ENCODE data around the gene SLC15A2. TPM values are rescaled to one million over a fixed set of nuclear protein-coding genes. Genes with fewer than 3 reads are reported as not detected.
"Not testable (repeated sequence)": the region's sequence is repeated elsewhere in the genome, so short reads cannot be mapped to it uniquely, and the experiment has no call there.

SLC15A2 gene
- total RNA-seq, 4 donors from 2014 or later = 0.76 to 2.3 (median 1.4) TPM

DNA sequence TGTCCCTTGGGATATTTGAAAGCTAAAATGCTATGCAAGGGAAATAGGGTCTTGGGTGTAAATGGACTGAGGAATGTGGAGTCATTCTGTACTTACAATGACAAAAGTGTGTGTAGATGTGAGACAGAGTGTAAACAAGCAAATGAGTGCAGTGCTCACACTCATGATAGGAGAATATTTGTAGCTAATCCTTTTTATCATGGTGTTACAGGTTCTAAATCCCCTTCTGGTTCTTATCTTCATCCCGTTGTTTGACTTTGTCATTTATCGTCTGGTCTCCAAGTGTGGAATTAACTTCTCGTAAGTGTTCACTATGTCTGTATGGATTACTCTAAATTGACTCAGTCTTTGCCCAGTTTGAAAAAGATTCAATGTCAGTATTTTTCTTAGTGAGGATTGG lies 30.5 kb downstream of the SLC15A2 start:
- Histone ChIP-seq H3K36me3 (no peaks in the 10 kb centered on the region), H3K27me3 (no peaks in the 10 kb centered on the region), H3K9me3 (no peaks in the 10 kb centered on the region), H3K4me1 (no peaks in the 10 kb centered on the region), H3K4me3 (no peak overlapping the region), H3K27ac (no peak overlapping the region)
- TF ChIP-seq POLR2AphosphoS5 (IDR thresholded peaks at IDR 0.05) (no peak), POLR2A (IDR thresholded peaks at IDR 0.05) (no peak), EP300 (IDR thresholded peaks at IDR 0.05) (no peak)
- TF ChIP-seq, protein P1, sequence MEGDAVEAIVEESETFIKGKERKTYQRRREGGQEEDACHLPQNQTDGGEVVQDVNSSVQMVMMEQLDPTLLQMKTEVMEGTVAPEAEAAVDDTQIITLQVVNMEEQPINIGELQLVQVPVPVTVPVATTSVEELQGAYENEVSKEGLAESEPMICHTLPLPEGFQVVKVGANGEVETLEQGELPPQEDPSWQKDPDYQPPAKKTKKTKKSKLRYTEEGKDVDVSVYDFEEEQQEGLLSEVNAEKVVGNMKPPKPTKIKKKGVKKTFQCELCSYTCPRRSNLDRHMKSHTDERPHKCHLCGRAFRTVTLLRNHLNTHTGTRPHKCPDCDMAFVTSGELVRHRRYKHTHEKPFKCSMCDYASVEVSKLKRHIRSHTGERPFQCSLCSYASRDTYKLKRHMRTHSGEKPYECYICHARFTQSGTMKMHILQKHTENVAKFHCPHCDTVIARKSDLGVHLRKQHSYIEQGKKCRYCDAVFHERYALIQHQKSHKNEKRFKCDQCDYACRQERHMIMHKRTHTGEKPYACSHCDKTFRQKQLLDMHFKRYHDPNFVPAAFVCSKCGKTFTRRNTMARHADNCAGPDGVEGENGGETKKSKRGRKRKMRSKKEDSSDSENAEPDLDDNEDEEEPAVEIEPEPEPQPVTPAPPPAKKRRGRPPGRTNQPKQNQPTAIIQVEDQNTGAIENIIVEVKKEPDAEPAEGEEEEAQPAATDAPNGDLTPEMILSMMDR (IDR thresholded peaks at IDR 0.05) = no peak
- WGBS = 92% methylated on average over 3 of the region's 3 CpGs
- DNase-seq (ENCODE audit: low spot score in 2 of 2) = no peak

GRCh38 chr3:121926380-121926779 lies 32.2 kb downstream of the SLC15A2 start:
- no peaks in the 10 kb centered on the region for H3K9me3 ChIP-seq
- TF ChIP-seq POLR2AphosphoS5 (IDR thresholded peaks at IDR 0.05) (no peak), POLR2A (IDR thresholded peaks at IDR 0.05) (no peak), EP300 (IDR thresholded peaks at IDR 0.05) (no peak)
- TF ChIP-seq, protein P1 (IDR thresholded peaks at IDR 0.05) = no peak
- no peaks in the 10 kb centered on the region for H3K36me3 ChIP-seq
- no peak overlapping the region for H3K27ac ChIP-seq
- no peaks in the 10 kb centered on the region for H3K27me3 ChIP-seq
- no peaks in the 10 kb centered on the region for H3K4me1 ChIP-seq
- no peak overlapping the region for H3K4me3 ChIP-seq
- no peak for DNase-seq (ENCODE audit: low spot score in 2 of 2)
- 100% methylated on average over 1 of the region's 1 CpG for WGBS

DNA sequence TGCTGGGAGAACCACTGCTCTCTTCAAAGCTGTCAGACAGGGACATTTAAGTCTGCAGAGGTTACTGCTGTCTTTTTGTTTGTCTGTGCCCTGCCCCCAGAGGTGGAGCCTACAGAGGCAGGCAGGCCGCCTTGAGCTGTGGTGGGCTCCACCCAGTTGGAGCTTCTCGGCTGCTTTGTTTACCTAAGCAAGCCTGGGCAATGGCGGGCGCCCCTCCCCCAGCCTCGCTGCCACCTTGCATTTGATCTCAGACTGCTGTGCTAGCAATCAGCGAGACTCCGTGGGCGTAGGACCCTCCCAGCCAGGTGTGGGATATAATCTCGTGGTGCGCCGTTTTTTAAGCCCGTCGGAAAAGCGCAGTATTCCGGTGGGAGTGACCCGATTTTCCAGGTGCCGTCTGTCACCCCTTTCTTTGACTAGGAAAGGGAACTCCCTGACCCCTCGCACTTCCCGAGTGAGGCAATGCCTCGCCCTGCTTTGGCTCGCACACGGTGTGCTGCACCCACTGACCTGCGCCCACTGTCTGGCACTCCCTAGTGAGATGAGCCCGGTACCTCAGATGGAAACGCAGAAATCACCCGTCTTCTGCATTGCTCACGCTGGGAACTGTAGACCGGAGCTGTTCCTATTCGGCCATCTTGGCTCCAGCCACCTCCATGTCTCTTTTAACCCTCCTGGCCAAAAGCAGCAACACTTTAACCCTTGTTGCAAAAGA lies 44.1 kb downstream of the SLC15A2 start:
- H3K36me3 ChIP-seq; H3K27me3 ChIP-seq; DNase-seq (ENCODE audit: low spot score in 2 of 2); H3K4me3 ChIP-seq; H3K9me3 ChIP-seq; H3K4me1 ChIP-seq; H3K27ac ChIP-seq: not testable (repeated sequence)
- WGBS = 90% methylated on average over 24 of the region's 29 CpGs

DNA sequence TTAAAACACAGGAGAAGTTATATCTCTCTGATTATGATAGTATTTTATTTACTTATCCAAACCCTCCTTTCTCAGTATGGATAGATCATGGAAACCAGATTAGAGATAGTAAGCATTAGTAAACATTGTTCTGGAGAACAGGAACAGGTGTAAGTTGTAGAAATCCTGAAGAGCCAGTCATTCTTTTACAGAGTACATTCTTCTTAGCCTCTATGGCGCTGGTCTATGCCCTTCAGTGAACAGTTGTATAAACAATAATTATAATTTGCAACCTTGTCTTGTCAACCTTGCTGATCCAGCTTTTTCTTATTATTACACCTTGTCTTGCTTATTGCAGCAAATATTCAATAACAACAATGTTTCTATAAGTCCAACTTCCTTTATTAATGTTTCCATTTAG lies 47.4 kb downstream of the SLC15A2 start:
- WGBS = 85% methylated on average over 1 of the region's 1 CpG
- Histone ChIP-seq H3K4me1 (peaks cover 7% of the 10 kb centered on the region), H3K9me3 (no peaks in the 10 kb centered on the region), H3K36me3 (no peaks in the 10 kb centered on the region), H3K27me3 (no peaks in the 10 kb centered on the region), H3K27ac (no peak overlapping the region), H3K4me3 (no peak overlapping the region)
- TF ChIP-seq, protein P1 (IDR thresholded peaks at IDR 0.05) = no peak
- TF ChIP-seq POLR2AphosphoS5 (IDR thresholded peaks at IDR 0.05) = no peak
- TF ChIP-seq POLR2A (IDR thresholded peaks at IDR 0.05) = no peak
- TF ChIP-seq EP300 (IDR thresholded peaks at IDR 0.05) = no peak
- DNase-seq (ENCODE audit: low spot score in 2 of 2) = no peak

DNA sequence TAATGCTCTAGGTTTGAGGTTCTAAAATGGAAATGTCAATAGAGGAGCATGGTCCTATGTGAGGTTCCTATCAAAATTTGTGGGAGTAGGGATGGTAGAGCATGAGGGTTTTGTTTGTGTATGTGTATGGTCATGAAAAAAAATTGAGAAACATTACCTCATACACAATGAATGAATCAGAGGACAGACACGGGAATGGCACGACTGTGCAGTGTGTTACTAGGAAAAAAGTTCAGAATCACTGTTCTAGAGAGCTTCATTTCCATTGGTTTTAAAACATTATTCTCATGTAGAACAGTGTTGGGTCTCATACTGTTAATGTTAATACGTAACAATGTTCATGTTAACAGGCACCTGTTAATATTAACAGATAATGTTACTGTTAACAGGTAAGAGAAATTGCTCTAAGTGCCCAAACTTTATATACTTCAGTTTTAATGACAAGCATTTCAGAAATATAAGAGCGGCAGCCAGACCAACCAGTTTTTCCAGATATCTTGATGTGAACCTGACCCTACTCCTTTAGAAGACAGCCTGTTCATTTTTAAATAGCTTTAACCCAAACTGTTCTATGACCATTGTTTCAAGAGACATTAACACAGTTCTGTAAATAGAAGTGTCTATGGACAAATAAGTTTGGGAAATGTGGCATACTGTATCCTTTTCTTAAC lies 48.0 kb downstream of the SLC15A2 start:
- Histone ChIP-seq H3K27ac (peak overlapping the region; percentile 2), H3K4me1 (peaks cover 7% of the 10 kb centered on the region), H3K36me3 (no peaks in the 10 kb centered on the region), H3K4me3 (no peak overlapping the region), H3K9me3 (no peaks in the 10 kb centered on the region), H3K27me3 (no peaks in the 10 kb centered on the region)
- 42% methylated on average over 4 of the region's 4 CpGs for WGBS
- no peak for DNase-seq (ENCODE audit: low spot score in 2 of 2)
- TF ChIP-seq EP300 (IDR thresholded peaks at IDR 0.05) (no peak), POLR2A (IDR thresholded peaks at IDR 0.05) (no peak), POLR2AphosphoS5 (IDR thresholded peaks at IDR 0.05) (no peak)
- TF ChIP-seq, protein P1 (IDR thresholded peaks at IDR 0.05) = no peak
